ENCODE measurements around the gene PTBP3.

- TF ChIP-seq POLR2A (IDR thresholded peaks at IDR 0.05) (no peak), CTCF (IDR thresholded peaks at IDR 0.05) (no peak)
These were observed 58.8 kb downstream of the PTBP3 start for GRCh38 chr9:112274600-112274999.

Measured in ovary (tissue), 3 donors.